Epithelial cell of esophagus (primary cell): ENCODE results near the gene LENG9.

ENCODE experiments used
- DNase-seq: peaks from one replicate; pipeline ENCODE4 v3.0.0; 2010; ENCODE audit warnings: low read depth
- H3K4me3 ChIP-seq: 2 replicates; pipeline ENCODE4 v1.5.1; 2011; ENCODE audit warnings: mild to moderate bottlenecking, low read length, control low read depth
- TF ChIP-seq, protein P1 (sequence below): IDR thresholded peaks from 2 replicates; pipeline ENCODE4 v1.5.1; 2011; ENCODE audit warnings: low read depth, mild to moderate bottlenecking, low read length, control low read depth, inconsistent platforms; ENCODE audit not compliant: insufficient read depth; ENCODE audit errors: missing control alignments

LENG9 gene

DNA sequence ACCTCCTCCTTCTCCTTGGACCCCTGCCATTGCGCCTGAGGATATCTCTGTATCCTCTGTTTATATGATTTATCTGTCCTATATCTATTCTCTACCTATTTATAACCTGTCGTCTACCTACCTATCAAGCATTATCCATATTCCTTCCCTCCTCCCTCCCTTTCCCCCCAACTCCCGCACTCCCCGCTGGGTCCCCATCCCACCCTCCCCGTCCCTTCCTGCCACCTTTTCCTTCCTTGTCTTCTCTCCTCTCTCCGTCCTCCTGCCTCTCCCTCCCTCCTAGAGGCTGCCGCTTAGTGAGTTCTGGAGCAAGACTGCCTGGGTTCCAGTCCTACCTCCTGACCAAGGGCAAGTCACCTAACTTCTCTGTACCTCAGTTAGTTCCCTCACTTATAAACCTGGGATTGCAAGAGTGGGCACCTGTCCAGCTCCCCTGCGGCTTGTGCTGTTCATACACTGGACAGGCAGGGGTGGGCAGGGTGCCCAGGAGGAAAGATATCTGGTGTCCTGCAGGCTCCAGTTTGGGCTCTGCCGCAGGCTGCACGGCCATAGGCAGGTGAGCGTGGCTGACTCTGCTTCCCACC lies 32.2 kb downstream of the LENG9 start:
- TF ChIP-seq, protein P1, sequence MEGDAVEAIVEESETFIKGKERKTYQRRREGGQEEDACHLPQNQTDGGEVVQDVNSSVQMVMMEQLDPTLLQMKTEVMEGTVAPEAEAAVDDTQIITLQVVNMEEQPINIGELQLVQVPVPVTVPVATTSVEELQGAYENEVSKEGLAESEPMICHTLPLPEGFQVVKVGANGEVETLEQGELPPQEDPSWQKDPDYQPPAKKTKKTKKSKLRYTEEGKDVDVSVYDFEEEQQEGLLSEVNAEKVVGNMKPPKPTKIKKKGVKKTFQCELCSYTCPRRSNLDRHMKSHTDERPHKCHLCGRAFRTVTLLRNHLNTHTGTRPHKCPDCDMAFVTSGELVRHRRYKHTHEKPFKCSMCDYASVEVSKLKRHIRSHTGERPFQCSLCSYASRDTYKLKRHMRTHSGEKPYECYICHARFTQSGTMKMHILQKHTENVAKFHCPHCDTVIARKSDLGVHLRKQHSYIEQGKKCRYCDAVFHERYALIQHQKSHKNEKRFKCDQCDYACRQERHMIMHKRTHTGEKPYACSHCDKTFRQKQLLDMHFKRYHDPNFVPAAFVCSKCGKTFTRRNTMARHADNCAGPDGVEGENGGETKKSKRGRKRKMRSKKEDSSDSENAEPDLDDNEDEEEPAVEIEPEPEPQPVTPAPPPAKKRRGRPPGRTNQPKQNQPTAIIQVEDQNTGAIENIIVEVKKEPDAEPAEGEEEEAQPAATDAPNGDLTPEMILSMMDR: no peak
- peak; percentile 38 for DNase-seq
- H3K4me3 ChIP-seq: peak overlapping the region; percentile 20

DNA sequence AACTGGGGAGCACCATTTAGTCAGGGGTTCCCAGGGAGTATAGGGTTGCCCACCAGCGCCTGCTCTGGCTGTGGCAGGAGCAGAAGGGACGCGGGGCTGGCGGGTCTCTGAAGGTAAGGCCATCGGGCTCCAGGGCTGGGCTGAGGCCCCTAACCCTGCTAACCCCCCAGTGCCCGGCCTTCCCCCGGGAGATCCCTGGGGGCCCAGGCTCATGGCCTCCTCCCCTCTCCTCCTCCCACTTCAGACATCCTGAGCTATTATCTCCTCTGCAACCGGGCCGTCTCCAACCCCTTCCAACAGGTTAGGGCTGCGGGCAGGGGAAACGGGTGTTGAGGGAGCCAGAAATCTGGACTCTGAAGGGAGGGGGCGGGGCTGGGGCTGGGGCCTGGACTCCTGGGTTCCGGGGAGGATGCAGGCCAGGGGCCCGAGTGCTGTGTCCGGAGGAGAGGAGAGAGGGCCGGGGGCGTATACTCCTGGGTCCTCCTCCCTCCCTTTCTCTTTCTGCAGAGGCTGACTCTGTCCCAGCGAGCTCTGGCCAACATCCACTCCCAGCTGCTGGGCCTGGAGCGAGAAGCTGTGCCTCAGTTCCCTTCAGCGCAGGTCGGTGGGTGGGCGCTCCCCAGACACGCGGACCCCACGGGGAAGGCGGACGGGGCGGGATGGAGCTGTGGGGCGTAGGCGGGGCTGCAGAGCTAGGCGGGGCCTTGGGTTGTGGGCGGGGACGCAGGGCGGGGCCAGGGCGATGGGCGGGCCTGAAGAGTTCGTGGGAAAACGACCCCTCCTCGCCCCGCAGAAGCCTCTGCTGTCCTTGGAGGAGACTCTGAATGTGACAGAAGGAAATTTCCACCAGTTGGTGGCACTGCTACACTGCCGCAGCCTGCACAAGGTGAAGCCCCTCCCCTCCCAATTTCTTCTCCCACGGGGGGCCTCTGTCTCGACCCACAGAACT lies 33.0 kb downstream of the LENG9 start:
- peak; percentile 37 for DNase-seq
- H3K4me3 ChIP-seq: peak overlapping the region; percentile 20

DNA sequence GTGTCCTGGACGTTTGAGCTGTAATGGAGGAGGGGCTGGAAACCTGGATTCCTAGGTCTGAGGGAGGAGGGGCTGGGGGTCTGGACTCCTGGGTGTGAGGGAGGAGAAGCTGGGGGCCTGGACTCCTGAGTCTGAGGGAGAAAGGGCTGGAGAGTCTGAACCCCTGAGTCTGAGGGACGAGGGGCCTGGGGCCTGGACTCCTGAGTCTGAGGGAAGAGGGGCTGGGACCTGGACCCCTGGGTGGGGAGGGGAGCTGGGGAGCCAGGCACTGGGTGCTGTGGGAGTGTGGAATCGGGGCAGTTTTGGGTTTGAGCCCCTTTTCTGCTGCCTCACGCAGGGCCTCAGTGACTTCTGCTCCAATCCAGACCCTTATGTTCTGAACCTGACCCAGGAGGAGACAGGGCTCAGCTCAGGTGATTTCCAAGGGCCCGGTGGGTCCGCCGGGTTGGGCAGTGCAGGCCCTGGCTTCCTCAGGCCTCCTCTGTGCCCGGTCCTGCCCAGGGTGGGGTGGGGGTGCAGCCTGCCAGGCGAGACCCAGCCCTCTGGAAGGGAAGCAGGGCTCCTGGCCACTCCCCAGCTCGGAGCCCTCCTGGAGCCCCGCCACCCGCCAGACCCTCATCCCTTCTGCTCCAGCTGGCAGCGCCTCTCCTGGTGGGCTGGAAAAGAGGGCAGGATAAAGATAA lies 33.9 kb downstream of the LENG9 start:
- TF ChIP-seq, protein P1: no peak
- H3K4me3 ChIP-seq: no peak overlapping the region
- no peak for DNase-seq

More for the DNA sequence above, 33.0 kb downstream of the LENG9 start:
- TF ChIP-seq, protein P1: peak; percentile 15

DNA sequence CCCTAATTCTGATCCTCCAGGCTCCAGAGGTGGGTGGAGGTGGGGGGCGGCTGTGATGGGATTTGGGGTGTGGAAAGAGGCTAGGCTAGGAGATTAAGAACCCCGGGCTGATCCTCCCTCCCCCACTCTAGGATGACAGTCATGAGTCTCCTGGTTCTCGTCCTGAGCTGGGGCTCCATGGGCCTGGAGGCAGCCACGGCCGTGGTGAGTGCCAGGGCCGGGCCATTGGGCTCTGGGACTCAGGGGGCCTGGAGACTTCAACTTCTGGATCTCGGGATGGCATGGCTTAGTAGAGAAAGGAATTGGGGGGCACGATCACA lies 34.4 kb downstream of the LENG9 start:
- H3K4me3 ChIP-seq: no peak overlapping the region
- TF ChIP-seq, protein P1: no peak
- DNase-seq: no peak

DNA sequence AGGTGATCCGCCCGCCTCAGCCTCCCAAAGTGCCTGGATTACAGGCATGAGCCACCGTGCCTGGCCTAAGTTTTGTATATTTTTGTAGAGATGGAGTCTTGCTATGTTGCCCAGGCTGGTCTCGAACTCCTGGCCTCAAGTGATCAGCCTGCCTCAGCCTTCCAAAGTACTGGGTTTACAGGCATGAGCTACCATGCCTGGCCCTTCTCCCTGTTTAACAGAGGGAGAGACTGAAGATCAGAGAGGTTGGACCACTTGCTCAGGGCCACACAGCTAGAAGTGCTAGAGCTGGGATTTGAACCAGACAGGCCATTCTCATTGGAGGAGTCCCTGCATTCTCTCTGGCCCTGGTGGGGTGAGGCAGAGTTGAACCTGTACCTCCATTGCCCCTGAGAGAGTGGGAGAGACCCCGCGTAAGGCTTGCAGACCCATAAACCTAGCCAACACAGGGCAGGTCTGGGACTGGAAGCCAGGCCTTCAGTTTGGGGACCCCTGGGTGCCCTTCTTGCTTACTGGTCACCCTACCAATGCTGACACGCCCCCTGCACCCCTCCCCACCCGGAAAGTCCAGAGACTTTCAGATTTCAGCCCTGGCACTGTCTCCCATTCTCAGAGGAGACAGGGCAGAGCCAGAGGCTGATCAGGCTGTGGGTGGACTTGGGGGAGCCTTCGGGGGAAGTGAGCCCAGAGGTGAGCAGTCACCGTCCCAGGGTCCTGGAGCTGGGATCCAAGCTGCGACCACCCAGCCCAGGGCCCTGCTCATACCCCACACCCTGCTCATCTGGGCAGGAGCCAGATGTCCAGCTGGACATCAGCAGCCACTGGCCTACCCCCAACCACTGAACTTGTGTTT lies 35.0 kb downstream of the LENG9 start:
- TF ChIP-seq, protein P1: no peak
- H3K4me3 ChIP-seq: no peak overlapping the region
- DNase-seq: no peak

DNA sequence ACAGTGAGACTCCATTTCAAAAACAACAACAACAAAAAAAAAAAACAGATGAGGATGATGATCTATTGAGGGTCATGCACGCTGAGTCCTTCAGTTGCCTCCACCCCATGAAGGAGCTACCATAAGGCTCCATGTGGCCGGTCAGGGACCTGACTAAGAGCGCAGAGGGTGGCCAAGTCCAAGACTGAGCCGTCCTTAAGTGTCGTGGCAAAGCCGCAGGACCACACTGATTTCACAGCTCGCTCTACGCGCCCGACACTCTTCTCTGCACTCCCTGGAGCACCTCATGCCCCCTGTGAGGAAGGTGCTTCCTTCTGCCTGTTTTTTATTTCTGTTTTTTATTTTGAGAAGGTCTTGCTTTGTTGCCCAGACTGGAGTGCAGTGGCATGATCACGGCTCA lies 36.0 kb downstream of the LENG9 start:
- no peak for DNase-seq
- no peak overlapping the region for H3K4me3 ChIP-seq
- TF ChIP-seq, protein P1: no peak
